GM21528 (cell line): ENCODE results near the gene PPP6R2.

Experiments
- ATAC-seq: cut with Tn5 transposase; IDR thresholded peaks from one replicate; pipeline ENCODE4 v1.9.1; 2021; ENCODE audit warnings: mild to moderate bottlenecking, moderate library complexity; ENCODE audit not compliant: unreplicated experiment, low FRiP score

Gene PPP6R2

GRCh38 chr22:50475652-50476002, 132.5 kb downstream of the PPP6R2 start:
- no peak for ATAC-seq

GRCh38 chr22:50476868-50477267, 133.7 kb downstream of the PPP6R2 start:
- no peak for ATAC-seq

GRCh38 chr22:50477923-50478322, 134.8 kb downstream of the PPP6R2 start:
- ATAC-seq, result no peak

DNA sequence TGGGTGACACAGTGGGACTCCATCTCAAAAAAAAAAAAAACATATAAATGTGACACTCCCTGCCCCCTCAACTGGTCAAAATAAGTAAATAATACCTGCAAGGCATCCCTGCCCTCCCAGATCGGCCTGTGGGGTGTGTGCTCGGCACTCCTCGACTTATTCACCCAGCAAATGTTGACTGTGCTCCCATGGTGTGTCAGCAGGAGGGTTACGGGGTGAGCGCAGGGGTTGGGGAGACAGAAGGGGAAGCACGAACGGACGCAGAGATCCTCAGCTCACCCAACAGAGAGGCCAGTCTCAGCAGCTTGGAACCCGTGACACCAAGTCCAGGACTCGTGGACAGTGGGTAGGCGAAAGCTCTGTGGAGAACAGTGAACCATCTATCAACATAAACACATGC, 136.6 kb downstream of the PPP6R2 start:
- ATAC-seq, result no peak

DNA sequence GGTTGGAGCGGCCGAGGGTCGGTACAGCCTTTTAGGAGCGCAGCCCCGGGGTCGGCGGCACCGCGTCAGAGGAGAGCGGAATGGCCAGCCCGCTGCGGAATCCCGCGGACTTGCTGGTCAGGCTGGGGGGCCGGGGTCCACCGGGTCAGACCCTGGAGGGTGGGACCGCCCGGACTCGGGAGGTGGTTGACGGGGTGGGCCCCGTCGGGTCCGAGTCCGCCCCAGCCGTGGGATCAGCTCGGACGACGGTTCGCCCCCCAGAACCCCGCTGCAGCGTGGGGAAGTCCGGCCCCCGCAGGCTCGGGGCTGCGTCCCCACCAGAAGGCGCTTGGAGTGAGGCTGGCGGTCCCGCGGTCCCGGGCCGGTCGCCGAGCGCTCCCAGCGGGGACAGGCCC, 137.9 kb downstream of the PPP6R2 start:
- ATAC-seq, result no peak

DNA sequence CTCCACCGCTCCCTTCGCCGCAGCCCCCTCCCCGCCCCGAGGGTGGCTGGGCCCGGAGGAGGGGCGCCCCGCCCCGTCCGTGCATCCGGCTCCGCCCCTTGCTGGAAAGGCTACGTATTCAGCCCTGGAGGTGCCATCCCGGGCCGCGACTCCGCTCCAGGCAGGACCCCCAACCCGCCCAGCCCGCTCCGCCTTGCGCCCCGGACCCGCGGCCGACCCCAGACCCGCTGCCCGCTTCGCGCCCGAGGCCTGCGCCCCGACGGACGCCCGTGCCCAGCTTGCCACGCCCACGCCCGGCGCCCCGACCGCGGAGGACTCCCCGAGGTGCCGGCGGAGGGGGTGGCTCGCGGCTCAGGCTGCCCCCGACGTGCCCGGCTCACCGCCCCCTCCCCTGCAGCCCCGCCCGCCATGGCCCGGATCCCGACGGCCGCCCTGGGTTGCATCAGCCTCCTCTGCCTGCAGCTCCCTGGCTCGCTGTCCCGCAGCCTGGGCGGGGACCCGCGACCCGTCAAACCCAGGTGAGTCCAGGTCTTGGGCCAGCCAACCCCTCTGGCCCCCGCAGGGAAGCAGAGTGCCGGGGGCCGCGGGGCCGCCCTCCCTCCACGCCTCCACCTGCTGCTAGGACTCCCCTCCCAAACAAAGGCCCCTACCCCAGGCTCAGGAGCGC, 138.4 kb downstream of the PPP6R2 start, which contains the start of gene ADM2:
ADM2 (plus strand) TSS at position 104 of the 667 bp plus-strand sequence; CDS start at position 409, 305 bp downstream.
- no peak for ATAC-seq

GRCh38 chr22:50482107-50483074, 139.3 kb downstream of the PPP6R2 start:
- no peak for ATAC-seq

DNA sequence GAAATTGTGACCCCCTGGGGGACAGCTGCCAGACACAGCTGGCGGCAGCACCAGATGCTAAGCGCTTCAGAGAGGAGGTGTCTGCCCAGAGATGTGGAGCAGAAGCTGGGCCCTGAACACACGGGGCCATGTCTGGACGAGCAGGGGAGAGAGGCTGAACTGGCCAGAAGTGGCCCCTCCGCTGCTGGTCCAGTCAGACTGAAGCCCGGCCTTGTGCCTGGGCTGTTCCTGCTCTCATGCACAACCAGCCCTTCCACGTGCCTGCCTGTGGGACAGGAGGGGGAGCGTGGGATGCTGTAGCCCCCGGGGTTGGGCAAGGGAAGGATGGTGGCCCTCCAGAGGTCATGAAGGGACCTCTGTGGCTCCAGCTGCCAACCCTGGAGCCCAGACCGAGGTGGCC, 140.0 kb downstream of the PPP6R2 start:
- ATAC-seq, result no peak

- ATAC-seq, result no peak
These were observed 140.4 kb downstream of the PPP6R2 start for GRCh38 chr22:50483556-50483955.

DNA sequence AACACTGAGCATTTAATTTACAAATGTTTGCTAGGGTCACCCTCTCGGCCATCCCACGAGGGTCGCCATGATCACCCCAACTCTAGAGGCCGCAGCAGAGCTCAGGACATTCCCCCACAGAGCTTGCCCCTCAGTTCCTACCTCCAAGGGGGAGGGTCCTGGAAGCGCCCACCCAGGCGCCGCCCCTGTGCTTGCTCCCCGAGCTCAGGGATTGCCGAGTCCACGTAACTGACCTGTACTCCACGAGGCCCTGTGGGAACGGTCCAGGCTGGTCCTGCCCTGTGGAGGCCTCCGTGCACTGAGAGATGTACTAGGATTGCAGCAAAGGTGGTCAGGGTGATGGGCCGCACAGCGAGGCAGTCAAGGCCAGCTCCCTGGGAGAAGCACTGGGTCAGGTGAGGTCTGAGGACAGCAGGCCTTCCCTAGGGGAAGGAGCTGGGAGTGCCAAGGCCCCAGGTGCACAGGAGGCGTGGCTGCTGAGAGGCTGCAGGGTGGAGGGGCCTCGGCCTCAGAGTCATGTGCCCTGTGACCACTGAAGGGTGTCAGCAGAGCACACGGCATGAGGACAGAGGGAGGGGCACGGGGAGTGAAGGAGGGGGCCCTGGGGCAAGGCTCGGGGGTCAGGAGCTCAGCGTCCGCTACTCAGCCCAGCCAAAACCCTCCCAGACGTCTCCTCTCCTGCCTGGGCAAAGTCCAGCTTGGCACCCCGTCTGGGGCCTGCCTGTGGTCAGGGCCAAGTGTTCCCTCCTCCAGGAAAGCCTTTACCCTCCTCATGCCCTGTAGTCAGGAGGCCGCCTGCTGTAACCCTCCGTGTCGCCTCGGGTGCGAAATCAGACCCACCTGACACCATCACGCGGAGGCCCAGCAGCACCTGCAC, 141.1 kb downstream of the PPP6R2 start:
- no peak for ATAC-seq

DNA sequence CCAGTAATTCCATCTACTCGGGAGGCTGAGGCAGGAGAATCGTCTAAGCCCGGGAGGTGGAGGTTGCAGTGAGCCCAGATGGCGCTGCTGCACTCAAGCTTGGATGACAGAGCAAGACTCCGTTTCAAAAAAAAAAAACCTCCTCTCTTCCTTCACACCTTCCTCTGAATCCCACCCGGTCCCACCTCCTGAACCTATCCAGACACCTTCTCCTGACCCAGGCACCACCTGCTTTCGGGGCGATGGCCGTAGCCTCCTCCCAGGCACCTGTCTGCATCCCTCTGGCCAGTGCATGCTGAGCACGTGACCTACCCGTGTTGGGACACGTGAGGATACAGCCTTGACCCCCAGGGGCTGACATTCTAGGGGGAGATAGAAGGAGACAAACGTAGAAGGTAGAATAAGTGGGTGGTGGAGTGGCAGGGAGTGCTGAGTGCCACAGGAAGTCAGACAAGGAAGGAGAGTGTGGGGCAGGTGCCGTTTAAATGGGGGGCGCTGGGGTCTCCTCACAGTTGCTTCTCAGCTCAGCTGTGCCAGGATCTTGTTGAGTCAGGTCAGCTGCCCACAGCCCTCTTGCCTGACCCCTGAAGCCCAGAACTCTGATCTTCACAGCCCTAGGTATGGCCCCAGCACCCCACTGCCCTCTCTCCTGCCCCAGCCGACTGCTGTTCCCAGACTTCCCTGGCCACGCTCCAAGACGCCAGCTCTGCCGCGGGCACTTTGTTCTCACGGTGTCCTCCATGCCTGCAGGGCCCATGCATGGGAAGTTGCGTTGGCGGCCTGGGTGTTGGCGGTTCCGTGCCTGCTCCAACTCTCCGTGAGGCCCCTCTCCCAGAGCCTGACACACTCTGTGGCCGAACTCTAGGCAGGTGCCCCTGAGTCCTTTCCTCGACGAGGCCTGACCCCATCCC, 142.3 kb downstream of the PPP6R2 start:
- no peak for ATAC-seq

DNA sequence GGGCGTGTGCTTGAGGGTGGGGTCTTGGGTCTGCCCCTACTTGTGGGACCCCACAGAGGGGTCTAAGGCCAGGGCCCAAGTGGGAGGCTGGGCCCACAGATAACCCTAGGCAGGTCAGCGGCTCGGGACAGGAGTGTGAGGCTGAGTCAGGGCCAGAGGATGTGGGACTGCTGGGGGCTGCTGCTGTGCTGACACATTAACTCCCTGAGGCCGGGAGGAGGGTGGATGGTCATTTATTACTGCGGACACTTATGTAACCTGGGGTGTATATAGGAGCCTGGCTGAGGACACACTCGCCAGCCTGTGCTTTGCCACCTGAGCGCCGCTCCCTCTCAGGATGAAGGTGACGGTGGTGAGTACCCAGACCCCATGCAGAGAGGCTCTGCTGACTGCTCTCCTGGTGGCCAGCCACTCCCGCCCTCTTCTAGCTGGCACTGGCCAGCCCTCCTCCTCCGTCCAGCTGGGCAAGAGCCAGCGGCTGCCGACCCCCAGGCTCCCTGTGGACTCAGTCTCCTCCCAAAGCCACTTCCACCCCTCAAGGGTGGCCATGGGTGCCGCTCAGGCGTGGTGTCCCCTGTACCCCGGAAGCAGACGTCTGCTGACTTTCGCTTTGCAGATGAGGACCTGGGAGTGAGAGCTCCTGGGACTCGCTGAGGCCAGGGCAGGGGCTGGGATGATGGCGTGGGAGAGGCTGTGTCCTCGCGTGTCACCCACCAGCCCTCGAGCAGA, 143.6 kb downstream of the PPP6R2 start, which contains the start of gene MIOX:
MIOX (plus strand) TSS at position 299 of the 729 bp plus-strand sequence; CDS start at position 338, 39 bp downstream.
- ATAC-seq, result no peak

DNA sequence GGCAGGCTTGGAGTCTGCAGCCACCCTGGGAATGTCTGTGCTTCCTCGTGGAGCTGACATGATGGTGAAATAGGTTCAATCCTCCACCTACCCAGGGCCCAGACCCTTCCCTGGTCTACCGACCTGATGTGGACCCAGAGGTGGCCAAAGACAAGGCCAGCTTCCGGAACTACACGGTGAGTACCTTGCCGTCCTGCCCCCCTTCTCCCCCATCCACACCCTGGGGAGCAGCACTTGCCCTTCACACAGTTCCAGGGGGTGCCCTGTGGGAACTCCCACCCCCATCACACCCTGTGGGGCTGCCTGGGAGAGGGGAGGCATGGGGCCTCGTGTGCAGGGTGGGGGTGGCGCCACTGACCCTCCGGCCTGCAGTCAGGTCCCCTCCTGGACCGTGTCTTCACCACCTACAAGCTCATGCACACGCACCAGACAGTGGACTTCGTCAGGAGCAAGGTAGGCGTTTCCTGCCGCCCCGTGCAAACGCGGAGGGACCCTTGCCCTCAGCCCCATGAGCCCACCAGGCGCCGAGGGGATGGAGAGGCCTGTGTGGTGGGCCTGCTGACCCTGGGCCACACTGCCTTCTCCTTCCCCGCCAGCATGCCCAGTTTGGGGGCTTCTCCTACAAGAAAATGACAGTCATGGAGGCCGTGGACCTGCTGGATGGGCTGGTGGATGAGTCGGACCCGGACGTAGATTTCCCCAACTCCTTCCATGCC, 144.3 kb downstream of the PPP6R2 start:
- ATAC-seq, result no peak

GRCh38 chr22:50488006-50488677, 145.0 kb downstream of the PPP6R2 start:
- no peak for ATAC-seq

DNA sequence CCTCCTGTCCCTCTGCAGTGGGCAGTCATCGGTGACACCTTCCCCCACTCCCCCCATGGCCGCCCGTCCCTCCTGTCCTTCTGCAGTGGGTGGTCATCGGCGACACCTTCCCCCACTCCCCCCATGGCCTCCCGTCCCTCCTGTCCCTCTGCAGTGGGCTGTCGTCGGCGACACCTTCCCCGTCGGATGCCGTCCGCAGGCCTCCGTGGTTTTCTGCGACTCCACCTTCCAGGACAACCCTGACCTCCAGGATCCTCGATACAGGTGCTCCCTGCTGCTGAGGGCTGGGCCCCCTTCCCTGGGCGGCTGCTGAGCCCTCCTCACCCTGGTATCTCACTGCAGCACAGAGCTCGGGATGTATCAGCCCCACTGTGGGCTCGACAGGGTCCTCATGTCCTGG, 145.8 kb downstream of the PPP6R2 start:
- no peak for ATAC-seq

GRCh38 chr22:50489363-50490243, 146.5 kb downstream of the PPP6R2 start:
- ATAC-seq, result no peak
